ENCODE measurements around the gene NUDC. TPM values are rescaled to one million over a fixed set of nuclear protein-coding genes. Genes with fewer than 3 reads are reported as not detected.

NUDC gene
- total and polyA plus RNA-seq, 2 of the 13 experiments (the other 11 are each of a cell fraction or from before 2014, with no cell fraction given) = 34.7 to 104 TPM

DNA sequence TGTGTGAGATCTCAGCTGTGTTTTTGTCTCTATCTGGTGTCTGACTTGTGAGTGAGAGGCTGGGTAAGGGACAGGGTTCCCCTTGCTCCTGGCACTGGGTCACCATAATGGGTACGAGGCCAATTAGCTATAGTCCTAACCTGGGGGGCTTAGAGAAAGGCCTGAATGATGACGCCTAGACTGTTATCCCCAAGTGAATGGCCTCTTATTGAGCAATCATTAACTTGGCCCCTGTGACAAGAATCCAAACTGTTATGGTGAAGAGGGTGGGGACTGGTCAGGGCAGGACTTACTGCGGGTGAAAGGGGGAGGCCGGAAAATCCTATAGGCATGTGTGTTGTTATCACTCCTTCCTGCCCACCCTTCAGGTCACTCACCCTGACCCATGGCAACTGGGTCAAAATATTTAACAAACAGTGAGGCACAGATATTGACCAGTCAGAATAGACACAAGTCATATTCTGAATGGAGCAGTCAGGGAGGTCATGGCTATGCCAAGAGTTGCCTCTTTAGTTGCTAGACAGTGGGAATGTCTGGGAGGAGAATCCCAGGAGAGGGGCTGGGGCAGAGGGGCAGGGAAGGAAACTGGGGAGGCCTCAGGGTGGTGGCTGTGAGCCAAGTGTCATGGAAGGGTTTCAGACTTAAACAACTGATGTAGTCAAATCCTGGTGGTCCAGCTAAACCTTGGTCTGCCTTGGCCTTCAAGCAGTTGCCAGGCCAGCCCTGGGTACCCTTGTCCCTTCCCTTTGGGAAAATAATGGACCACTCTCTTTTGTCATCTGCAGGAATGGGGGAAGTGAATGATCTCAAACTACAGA is 11.0 kb upstream of the NUDC start (continued):
- TF ChIP-seq, protein P1, sequence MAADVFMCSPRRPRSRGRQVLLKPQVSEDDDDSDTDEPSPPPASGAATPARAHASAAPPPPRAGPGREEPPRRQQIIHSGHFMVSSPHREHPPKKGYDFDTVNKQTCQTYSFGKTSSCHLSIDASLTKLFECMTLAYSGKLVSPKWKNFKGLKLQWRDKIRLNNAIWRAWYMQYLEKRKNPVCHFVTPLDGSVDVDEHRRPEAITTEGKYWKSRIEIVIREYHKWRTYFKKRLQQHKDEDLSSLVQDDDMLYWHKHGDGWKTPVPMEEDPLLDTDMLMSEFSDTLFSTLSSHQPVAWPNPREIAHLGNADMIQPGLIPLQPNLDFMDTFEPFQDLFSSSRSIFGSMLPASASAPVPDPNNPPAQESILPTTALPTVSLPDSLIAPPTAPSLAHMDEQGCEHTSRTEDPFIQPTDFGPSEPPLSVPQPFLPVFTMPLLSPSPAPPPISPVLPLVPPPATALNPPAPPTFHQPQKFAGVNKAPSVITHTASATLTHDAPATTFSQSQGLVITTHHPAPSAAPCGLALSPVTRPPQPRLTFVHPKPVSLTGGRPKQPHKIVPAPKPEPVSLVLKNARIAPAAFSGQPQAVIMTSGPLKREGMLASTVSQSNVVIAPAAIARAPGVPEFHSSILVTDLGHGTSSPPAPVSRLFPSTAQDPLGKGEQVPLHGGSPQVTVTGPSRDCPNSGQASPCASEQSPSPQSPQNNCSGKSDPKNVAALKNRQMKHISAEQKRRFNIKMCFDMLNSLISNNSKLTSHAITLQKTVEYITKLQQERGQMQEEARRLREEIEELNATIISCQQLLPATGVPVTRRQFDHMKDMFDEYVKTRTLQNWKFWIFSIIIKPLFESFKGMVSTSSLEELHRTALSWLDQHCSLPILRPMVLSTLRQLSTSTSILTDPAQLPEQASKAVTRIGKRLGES (CRISPR knock-in tag; IDR thresholded peaks at IDR 0.05; ENCODE audit: borderline replicate concordance) = no peak
- no peak for TF ChIP-seq NRL (CRISPR knock-in tag; IDR thresholded peaks at IDR 0.05; ENCODE audit: borderline replicate concordance)
- TF ChIP-seq KAT8 (CRISPR knock-in tag; IDR thresholded peaks at IDR 0.05) = peak; percentile 66; the same call in 1 of the 2 replicates
- no peak for TF ChIP-seq ZNF44 (CRISPR knock-in tag; IDR thresholded peaks at IDR 0.05)
- TF ChIP-seq MIER2 (CRISPR knock-in tag; IDR thresholded peaks at IDR 0.05) = peak; percentile 36; the same call in 1 of the 2 replicates
- TF ChIP-seq RAD51 (IDR thresholded peaks at IDR 0.05; ENCODE audit: borderline replicate concordance) = no peak
- peak; percentile 46; the same call in 1 of the 2 replicates for TF ChIP-seq ZNF205 (CRISPR knock-in tag; IDR thresholded peaks at IDR 0.05)
- TF ChIP-seq ZNF530 (CRISPR knock-in tag; IDR thresholded peaks at IDR 0.05; ENCODE audit: low read depth) = no peak
- peak; percentile 59; the same call in 1 of the 2 replicates for TF ChIP-seq KDM6A (CRISPR knock-in tag; IDR thresholded peaks at IDR 0.05; ENCODE audit: low read depth)
- no peak; the same call in 1 of the 2 replicates for TF ChIP-seq ARNT2 (CRISPR knock-in tag; IDR thresholded peaks at IDR 0.05; ENCODE audit: low read depth)
- no peak for TF ChIP-seq ZIK1 (CRISPR knock-in tag; IDR thresholded peaks at IDR 0.05; ENCODE audit: borderline replicate concordance, low read depth)
- peak; percentile 86 for TF ChIP-seq RBM22 (optimal IDR thresholded peaks at IDR 0.05; ENCODE audit: low read length)
- no peak for TF ChIP-seq ZNF713 (CRISPR knock-in tag; IDR thresholded peaks at IDR 0.05)
- TF ChIP-seq NFKBIZ (CRISPR knock-in tag; IDR thresholded peaks at IDR 0.05) = peak; percentile 85; the same call in 1 of the 2 replicates
- no peak for TF ChIP-seq NFIB (CRISPR knock-in tag; IDR thresholded peaks at IDR 0.05; ENCODE audit: borderline replicate concordance)
- TF ChIP-seq, protein P2, sequence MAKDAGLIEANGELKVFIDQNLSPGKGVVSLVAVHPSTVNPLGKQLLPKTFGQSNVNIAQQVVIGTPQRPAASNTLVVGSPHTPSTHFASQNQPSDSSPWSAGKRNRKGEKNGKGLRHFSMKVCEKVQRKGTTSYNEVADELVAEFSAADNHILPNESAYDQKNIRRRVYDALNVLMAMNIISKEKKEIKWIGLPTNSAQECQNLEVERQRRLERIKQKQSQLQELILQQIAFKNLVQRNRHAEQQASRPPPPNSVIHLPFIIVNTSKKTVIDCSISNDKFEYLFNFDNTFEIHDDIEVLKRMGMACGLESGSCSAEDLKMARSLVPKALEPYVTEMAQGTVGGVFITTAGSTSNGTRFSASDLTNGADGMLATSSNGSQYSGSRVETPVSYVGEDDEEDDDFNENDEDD (CRISPR knock-in tag; IDR thresholded peaks at IDR 0.05; ENCODE audit: borderline replicate concordance) = no peak
- TF ChIP-seq ZNF543 (CRISPR knock-in tag; IDR thresholded peaks at IDR 0.05) = no peak
- TF ChIP-seq, protein P3, sequence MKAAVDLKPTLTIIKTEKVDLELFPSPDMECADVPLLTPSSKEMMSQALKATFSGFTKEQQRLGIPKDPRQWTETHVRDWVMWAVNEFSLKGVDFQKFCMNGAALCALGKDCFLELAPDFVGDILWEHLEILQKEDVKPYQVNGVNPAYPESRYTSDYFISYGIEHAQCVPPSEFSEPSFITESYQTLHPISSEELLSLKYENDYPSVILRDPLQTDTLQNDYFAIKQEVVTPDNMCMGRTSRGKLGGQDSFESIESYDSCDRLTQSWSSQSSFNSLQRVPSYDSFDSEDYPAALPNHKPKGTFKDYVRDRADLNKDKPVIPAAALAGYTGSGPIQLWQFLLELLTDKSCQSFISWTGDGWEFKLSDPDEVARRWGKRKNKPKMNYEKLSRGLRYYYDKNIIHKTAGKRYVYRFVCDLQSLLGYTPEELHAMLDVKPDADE (CRISPR knock-in tag; IDR thresholded peaks at IDR 0.05) = 0 out of 2 replicates have a peak, but pooled peaks have one; percentile 1
- peak; percentile 98 for TF ChIP-seq ZC3H13 (CRISPR knock-in tag; IDR thresholded peaks at IDR 0.05)
- TF ChIP-seq ZNF773 (CRISPR knock-in tag; IDR thresholded peaks at IDR 0.05; ENCODE audit: borderline replicate concordance) = no peak
- no peak; the same call in 1 of the 2 replicates for TF ChIP-seq ZNF431 (CRISPR knock-in tag; IDR thresholded peaks at IDR 0.05; ENCODE audit: borderline replicate concordance, low read depth)
- TF ChIP-seq ZFY (CRISPR knock-in tag; IDR thresholded peaks at IDR 0.05) = no peak; the same call in 1 of the 2 replicates
- TF ChIP-seq SCMH1 (CRISPR knock-in tag; IDR thresholded peaks at IDR 0.05; ENCODE audit: borderline replicate concordance) = no peak
- TF ChIP-seq ZNF317 (CRISPR knock-in tag; IDR thresholded peaks at IDR 0.05) = 0 out of 2 replicates have a peak, but pooled peaks have one; percentile 61
- no peak; the same call in 1 of the 2 replicates for TF ChIP-seq KDM5A (IDR thresholded peaks at IDR 0.05; ENCODE audit: borderline replicate concordance, low read length)
- TF ChIP-seq FOXK1 (CRISPR knock-in tag; IDR thresholded peaks at IDR 0.05; ENCODE audit: borderline replicate concordance, low read depth) = no peak

All from HepG2 (cell line).